Measurements from ENCODE around the gene ADGRF1. TPM values are rescaled to one million over a fixed set of nuclear protein-coding genes. Genes with fewer than 3 reads are reported as not detected.

The ADGRF1 gene
- total RNA-seq, 1 experiment from 2014 or later, result 39.6 TPM

DNA sequence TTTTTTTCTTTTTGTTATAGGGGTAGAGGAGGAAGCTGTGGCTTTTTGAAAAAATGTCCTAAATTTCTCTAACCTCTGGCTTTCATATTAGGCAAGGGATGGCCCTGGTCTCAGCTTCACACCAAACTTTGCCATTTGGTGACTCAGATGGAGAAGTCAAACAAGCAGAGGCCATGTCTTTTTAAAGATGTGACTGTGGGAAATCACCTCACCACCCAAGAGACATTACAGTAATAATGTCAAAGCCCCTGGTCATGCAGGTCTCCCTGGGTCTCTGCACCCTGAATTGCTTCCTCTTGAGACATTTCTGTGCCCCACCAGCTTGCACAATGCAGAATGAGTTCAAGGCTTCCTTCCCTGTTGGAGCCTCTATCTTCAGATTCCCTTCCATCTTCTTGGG is 80.9 kb downstream of the ADGRF1 start:
- no peak overlapping the region for H2AFZ ChIP-seq (ENCODE audit: low read depth, low read length, poor library complexity, severe bottlenecking)
- DNase-seq (ENCODE audit: low read depth, low spot score), result no peak
- no peak for ATAC-seq
- intact Hi-C loops (cut with micrococcal nuclease), result no loop called here
- H3K79me2 ChIP-seq (ENCODE audit: insufficient read depth, low read length), result no peaks in the 10 kb centered on the region
- no peaks in the 10 kb centered on the region for H3K9me2 ChIP-seq (ENCODE audit: insufficient read depth)
- ChIA-PET RAD21 (ENCODE audit: low non-redundant PET in 1 of 2, low total read pairs in 2 of 2, uncharacterized antibody in 2 of 2, unreplicated experiment in 2 of 2) (no interaction called here), CTCF (no interaction called here), POLR2A (no interaction called here)
- H3K27ac ChIP-seq (ENCODE audit: low read depth, low read length), result no peak overlapping the region
- no peaks in the 10 kb centered on the region for H3K27me3 ChIP-seq (ENCODE audit: insufficient read depth, low read length)
- H4K20me1 ChIP-seq (ENCODE audit: insufficient read depth), result no peaks in the 10 kb centered on the region
- TF ChIP-seq TCF7L2 (IDR thresholded peaks at IDR 0.05; ENCODE audit: borderline replicate concordance, extremely low read depth, insufficient read depth, insufficient read length) (no peak), FOSL1 (IDR thresholded peaks at IDR 0.05; ENCODE audit: low read depth) (no peak), SRF (IDR thresholded peaks at IDR 0.05; ENCODE audit: low read depth) (no peak), JUND (IDR thresholded peaks at IDR 0.05) (no peak), CEBPB (IDR thresholded peaks at IDR 0.05; ENCODE audit: low read depth) (no peak), EZH2 (IDR thresholded peaks at IDR 0.05) (no peak), SP1 (IDR thresholded peaks at IDR 0.05; ENCODE audit: low read depth) (no peak), SIN3A (IDR thresholded peaks at IDR 0.05; ENCODE audit: low read depth) (no peak), EZH2phosphoT487 (IDR thresholded peaks at IDR 0.05; ENCODE audit: borderline replicate concordance) (no peak)
- TF ChIP-seq, protein P1, sequence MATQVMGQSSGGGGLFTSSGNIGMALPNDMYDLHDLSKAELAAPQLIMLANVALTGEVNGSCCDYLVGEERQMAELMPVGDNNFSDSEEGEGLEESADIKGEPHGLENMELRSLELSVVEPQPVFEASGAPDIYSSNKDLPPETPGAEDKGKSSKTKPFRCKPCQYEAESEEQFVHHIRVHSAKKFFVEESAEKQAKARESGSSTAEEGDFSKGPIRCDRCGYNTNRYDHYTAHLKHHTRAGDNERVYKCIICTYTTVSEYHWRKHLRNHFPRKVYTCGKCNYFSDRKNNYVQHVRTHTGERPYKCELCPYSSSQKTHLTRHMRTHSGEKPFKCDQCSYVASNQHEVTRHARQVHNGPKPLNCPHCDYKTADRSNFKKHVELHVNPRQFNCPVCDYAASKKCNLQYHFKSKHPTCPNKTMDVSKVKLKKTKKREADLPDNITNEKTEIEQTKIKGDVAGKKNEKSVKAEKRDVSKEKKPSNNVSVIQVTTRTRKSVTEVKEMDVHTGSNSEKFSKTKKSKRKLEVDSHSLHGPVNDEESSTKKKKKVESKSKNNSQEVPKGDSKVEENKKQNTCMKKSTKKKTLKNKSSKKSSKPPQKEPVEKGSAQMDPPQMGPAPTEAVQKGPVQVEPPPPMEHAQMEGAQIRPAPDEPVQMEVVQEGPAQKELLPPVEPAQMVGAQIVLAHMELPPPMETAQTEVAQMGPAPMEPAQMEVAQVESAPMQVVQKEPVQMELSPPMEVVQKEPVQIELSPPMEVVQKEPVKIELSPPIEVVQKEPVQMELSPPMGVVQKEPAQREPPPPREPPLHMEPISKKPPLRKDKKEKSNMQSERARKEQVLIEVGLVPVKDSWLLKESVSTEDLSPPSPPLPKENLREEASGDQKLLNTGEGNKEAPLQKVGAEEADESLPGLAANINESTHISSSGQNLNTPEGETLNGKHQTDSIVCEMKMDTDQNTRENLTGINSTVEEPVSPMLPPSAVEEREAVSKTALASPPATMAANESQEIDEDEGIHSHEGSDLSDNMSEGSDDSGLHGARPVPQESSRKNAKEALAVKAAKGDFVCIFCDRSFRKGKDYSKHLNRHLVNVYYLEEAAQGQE (IDR thresholded peaks at IDR 0.05; ENCODE audit: low read depth), result no peak
- TF ChIP-seq, protein P2, sequence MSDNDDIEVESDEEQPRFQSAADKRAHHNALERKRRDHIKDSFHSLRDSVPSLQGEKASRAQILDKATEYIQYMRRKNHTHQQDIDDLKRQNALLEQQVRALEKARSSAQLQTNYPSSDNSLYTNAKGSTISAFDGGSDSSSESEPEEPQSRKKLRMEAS (IDR thresholded peaks at IDR 0.05), result no peak
- TF ChIP-seq, protein P3, sequence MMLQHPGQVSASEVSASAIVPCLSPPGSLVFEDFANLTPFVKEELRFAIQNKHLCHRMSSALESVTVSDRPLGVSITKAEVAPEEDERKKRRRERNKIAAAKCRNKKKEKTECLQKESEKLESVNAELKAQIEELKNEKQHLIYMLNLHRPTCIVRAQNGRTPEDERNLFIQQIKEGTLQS (IDR thresholded peaks at IDR 0.05), result no peak
- no peak overlapping the region for H3K4me2 ChIP-seq (ENCODE audit: low read length)
- H3K9ac ChIP-seq (ENCODE audit: low read length), result no peak overlapping the region
- H3K4me3 ChIP-seq (replicated peaks in 1 of 2; ENCODE audit: low read depth in 1 of 2, low read length in 2 of 2), result no peak overlapping the region
- H3K4me1 ChIP-seq (ENCODE audit: control insufficient read depth in 1 of 2, insufficient read depth in 2 of 2, low read length in 2 of 2), result no peaks in the 10 kb centered on the region
- no peaks in the 10 kb centered on the region for H3K9me3 ChIP-seq (ENCODE audit: control insufficient read depth in 1 of 2, insufficient read depth in 1 of 2, low read depth in 1 of 2, low read length in 2 of 2)
- no peaks in the 10 kb centered on the region for H3K36me3 ChIP-seq (ENCODE audit: control insufficient read depth in 1 of 2, insufficient read depth in 2 of 2, low read length in 2 of 2)
- BruUV-seq (replicated peaks), result no TSS peak
